Endothelial cell of umbilical vein (primary cell): ENCODE data around the gene MAP3K15.

Source experiments
- CTCF ChIP-seq, 2 donors: IDR thresholded peaks; 1 replicate in 1 of 2; 2 replicates in 1 of 2; pipeline ENCODE4 v1.5.1; 2011; ENCODE audit warnings: low read length in 2 of 2, mild to moderate bottlenecking in 2 of 2, moderate library complexity in 2 of 2, control low read depth in 1 of 2, inconsistent platforms in 1 of 2, low read depth in 1 of 2; ENCODE audit not compliant: insufficient read depth in 1 of 2; ENCODE audit errors: extremely low read depth in 1 of 2
- EZH2 ChIP-seq: IDR thresholded peaks from 2 replicates; pipeline ENCODE4 v1.6.1; 2012; ENCODE audit warnings: borderline replicate concordance, low read depth, mild to moderate bottlenecking, moderate library complexity, low read length, inconsistent platforms; ENCODE audit not compliant: severe bottlenecking
- FOS ChIP-seq: IDR thresholded peaks from 2 replicates; pipeline ENCODE4 v1.6.1; 2011; ENCODE audit warnings: mild to moderate bottlenecking, low read length, moderate library complexity, borderline replicate concordance; ENCODE audit not compliant: insufficient read depth
- MAX ChIP-seq: IDR thresholded peaks from 2 replicates; pipeline ENCODE4 v1.6.1; 2011; ENCODE audit not compliant: insufficient read depth, insufficient read length
- MYC ChIP-seq: IDR thresholded peaks from one replicate; pipeline ENCODE4 v1.6.1; 2011; ENCODE audit warnings: mild to moderate bottlenecking, low read depth, low read length
- POLR2A ChIP-seq: IDR thresholded peaks from 2 replicates; pipeline ENCODE4 v1.6.1; 2012; ENCODE audit warnings: low read depth, mild to moderate bottlenecking, control low read depth, low read length
- POLR2AphosphoS5 ChIP-seq: IDR thresholded peaks from 2 replicates; pipeline ENCODE4 v1.6.1; 2012; ENCODE audit warnings: low read depth, mild to moderate bottlenecking, control low read depth, low read length, moderate library complexity; ENCODE audit not compliant: insufficient read depth

- no peak for TF ChIP-seq FOS
- TF ChIP-seq EZH2 = no peak
- no peak for TF ChIP-seq MYC
- no peak for TF ChIP-seq CTCF (IDR thresholded peaks at IDR 0.05; ENCODE audit: extremely low read depth in 1 of 2, insufficient read depth in 1 of 2, low read depth in 1 of 2, low read length in 2 of 2)
- TF ChIP-seq POLR2A = no peak
- TF ChIP-seq POLR2AphosphoS5 = no peak
- TF ChIP-seq MAX = no peak
Observed at GRCh38 chrX:19548279-19548678, 33.0 kb upstream of the MAP3K15 start.
